ENCODE data around the gene SPOUT1. TPM values are rescaled to one million over a fixed set of nuclear protein-coding genes. Genes with fewer than 3 reads are reported as not detected.

Gene SPOUT1
- total and polyA plus RNA-seq, 2 experiments from 2014 or later = 15.9 to 43.0 TPM

GRCh38 chr9:128823903-128824406 is 5.6 kb downstream of the SPOUT1 start:
- H3K9me3 ChIP-seq (ENCODE audit: low read depth) = no peaks in the 10 kb centered on the region
- no peak overlapping the region for H2AFZ ChIP-seq
- no peaks in the 10 kb centered on the region for H3K9me2 ChIP-seq (ENCODE audit: insufficient read depth)
- no peaks in the 10 kb centered on the region for H3K27me3 ChIP-seq (replicated peaks; ENCODE audit: insufficient read depth)
- H3K79me2 ChIP-seq (ENCODE audit: insufficient read depth) = peaks cover 14% of the 10 kb centered on the region
- no peaks in the 10 kb centered on the region for H4K20me1 ChIP-seq (ENCODE audit: insufficient read depth)
- H3K4me2 ChIP-seq (ENCODE audit: unreplicated experiment) = no peak overlapping the region
- H3K27ac ChIP-seq = no peak overlapping the region
- H3K36me3 ChIP-seq (ENCODE audit: low read depth) = no peaks in the 10 kb centered on the region
- H3K4me3 ChIP-seq = no peak overlapping the region
- no peak for TF ChIP-seq EZH2phosphoT487 (IDR thresholded peaks at IDR 0.05; ENCODE audit: insufficient read depth, low read depth)
- peaks cover 8% of the 10 kb centered on the region for H3K4me1 ChIP-seq (ENCODE audit: insufficient read depth)
- WGBS, 2 experiments (ENCODE audit: low coverage in 1 of 2, low lambda C conversion rate in 2 of 2, missing lambda C conversion rate in 2 of 2) = 93 to 94% methylated on average over 10 to 12 of the region's 12 CpGs
- no peak for DNase-seq
- in situ Hi-C loops (cut with MboI) = no loop called here
- H3F3A ChIP-seq (ENCODE audit: insufficient read depth) = no peaks in the 10 kb centered on the region
- no peak overlapping the region for H3K9ac ChIP-seq

DNA sequence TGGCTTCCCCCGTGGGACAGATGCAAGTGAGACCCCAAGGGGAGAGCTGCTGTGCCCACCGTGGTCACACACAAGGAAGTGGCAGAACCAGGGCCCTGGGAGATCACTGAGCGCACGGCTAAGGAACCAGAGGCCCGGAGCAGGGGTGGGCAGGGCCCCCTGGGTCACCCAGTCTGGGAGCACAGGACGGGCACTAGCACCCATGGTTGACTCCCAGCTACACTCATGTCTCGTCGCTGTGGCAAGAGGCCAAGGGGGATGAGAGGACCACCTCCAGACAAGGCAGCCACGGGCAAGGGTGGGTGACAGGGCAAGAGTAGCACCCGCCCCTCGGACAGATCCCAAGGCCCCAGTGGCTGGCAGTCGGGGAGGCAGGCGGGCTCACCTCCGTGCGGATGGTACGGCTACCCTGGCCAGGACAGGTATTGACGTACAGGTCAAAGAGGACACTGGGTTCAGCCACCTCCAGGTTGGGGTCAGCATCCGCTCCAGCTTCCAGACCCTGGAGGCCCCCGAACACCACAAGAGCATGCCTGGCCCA is 6.2 kb downstream of the SPOUT1 start:
- in situ Hi-C loops (cut with MboI) = no loop called here
- TF ChIP-seq EZH2 (IDR thresholded peaks at IDR 0.05; ENCODE audit: insufficient read depth, poor library complexity, severe bottlenecking) = no peak
- TF ChIP-seq EZH2phosphoT487 (IDR thresholded peaks at IDR 0.05; ENCODE audit: insufficient read depth, low read depth) = no peak
- Histone ChIP-seq H2AFZ (no peak overlapping the region), H3K9me2 (ENCODE audit: insufficient read depth) (no peaks in the 10 kb centered on the region), H4K20me1 (ENCODE audit: insufficient read depth) (no peaks in the 10 kb centered on the region), H3K4me2 (ENCODE audit: unreplicated experiment) (no peak overlapping the region), H3K36me3 (ENCODE audit: low read depth) (no peaks in the 10 kb centered on the region), H3K9me3 (ENCODE audit: low read depth) (no peaks in the 10 kb centered on the region), H3K27me3 (replicated peaks; ENCODE audit: insufficient read depth) (no peaks in the 10 kb centered on the region), H3K9ac (no peak overlapping the region), H3K4me1 (ENCODE audit: insufficient read depth) (peaks cover 4% of the 10 kb centered on the region), H3K4me3 (no peak overlapping the region), H3F3A (ENCODE audit: insufficient read depth) (no peaks in the 10 kb centered on the region), H3K27ac (no peak overlapping the region), H3K79me2 (ENCODE audit: insufficient read depth) (peaks cover 9% of the 10 kb centered on the region)
- no peak for DNase-seq
- WGBS, 2 experiments (ENCODE audit: low coverage in 1 of 2, low lambda C conversion rate in 2 of 2, missing lambda C conversion rate in 2 of 2) = 87 to 89% methylated on average over 18 to 19 of the region's 19 CpGs

DNA sequence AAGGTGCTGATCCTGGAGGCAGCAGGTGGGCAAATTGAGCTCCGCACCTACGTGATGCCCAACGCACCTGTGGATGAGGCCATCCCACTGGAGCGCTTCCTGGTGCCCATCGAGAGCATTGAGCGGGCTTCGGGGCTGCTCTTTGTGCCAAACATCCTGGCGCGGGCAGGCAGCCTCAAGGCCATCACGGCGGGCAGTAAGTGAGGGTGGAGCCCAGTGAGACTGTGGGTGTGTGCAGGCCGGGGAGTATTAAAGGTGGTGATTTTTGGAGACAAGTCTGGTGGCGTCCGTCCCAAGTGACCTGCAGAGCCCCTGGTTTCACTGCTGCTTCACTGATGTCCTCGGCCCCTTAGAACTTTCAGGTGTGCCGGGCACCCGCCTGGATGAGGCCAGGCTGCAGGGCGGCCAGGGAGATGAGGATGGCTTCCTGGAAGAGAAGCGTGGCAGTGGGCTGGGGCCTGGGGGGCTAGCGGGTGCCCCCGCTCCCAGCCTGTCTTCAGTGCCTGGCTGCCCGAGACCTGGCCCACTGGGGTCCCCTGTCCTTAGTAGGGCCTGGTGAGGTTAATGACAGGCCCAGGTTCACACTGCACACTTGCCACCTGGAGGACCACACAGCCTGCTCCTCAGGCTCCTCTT is 7.1 kb downstream of the SPOUT1 start:
- Histone ChIP-seq H3K4me2 (ENCODE audit: unreplicated experiment) (no peak overlapping the region), H3K36me3 (ENCODE audit: low read depth) (no peaks in the 10 kb centered on the region)
- DNase-seq = no peak

DNA sequence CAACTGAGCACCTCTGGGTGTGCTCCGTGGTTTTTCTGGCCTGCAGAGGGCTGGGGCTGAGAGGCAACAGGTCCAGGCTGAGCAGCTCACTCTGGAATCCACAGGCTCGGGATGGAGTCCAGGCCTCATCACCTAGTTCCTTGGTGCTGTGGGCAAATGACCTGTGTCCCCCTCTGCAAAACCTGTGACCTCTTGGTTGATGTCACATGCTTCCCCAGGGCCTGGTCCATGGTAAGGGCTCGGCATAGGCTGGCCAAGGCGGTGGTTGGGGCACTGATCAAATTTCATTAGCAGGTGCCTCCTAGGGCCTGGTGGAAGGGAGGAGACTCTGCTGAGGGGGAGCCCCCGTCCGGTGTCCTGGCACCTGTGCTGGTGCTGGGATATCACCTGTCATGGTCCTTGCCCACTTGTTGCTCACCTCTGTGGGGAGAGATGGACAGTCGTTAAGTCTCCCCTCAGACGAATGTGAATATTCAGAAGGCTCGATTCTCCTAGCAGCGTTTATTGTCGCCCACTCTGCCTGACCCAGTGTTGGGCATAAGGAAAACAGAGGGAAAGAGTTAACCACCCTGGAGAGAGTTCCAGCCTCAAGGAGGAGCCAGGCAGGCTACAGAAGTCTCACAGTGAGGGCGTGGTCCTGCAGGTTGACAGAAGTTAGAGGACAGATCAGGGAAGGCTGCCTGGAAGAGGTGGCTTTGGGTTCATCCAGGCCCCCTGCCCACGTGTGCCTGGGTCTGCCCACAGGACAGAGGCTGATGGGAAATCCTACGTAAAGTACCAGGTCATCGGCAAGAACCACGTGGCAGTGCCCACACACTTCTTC is 7.8 kb downstream of the SPOUT1 start:
- WGBS, 2 experiments (ENCODE audit: low coverage in 1 of 2, low lambda C conversion rate in 2 of 2, missing lambda C conversion rate in 2 of 2) = 90 to 94% methylated on average over 16 of the region's 16 CpGs
- Histone ChIP-seq H3F3A (ENCODE audit: insufficient read depth) (no peaks in the 10 kb centered on the region), H3K4me1 (ENCODE audit: insufficient read depth) (peaks cover 3% of the 10 kb centered on the region; the same call in 1 of the 2 replicates), H3K9me3 (ENCODE audit: low read depth) (no peaks in the 10 kb centered on the region), H2AFZ (no peak overlapping the region), H3K4me2 (ENCODE audit: unreplicated experiment) (no peak overlapping the region), H3K9me2 (ENCODE audit: insufficient read depth) (no peaks in the 10 kb centered on the region), H3K9ac (no peak overlapping the region), H3K27me3 (replicated peaks; ENCODE audit: insufficient read depth) (no peaks in the 10 kb centered on the region), H3K79me2 (ENCODE audit: insufficient read depth) (no peaks in the 10 kb centered on the region), H3K27ac (no peak overlapping the region), H4K20me1 (ENCODE audit: insufficient read depth) (no peaks in the 10 kb centered on the region), H3K4me3 (no peak overlapping the region), H3K36me3 (ENCODE audit: low read depth) (no peaks in the 10 kb centered on the region)
- in situ Hi-C loops (cut with MboI) = no loop called here
- no peak for DNase-seq
- TF ChIP-seq EZH2phosphoT487 (IDR thresholded peaks at IDR 0.05; ENCODE audit: insufficient read depth, low read depth) (no peak), EZH2 (IDR thresholded peaks at IDR 0.05; ENCODE audit: insufficient read depth, poor library complexity, severe bottlenecking) (no peak)

More for the DNA sequence above, 7.1 kb downstream of the SPOUT1 start:
- 96 to 98% methylated on average over 21 to 22 of the region's 22 CpGs for WGBS, 2 experiments (ENCODE audit: low coverage in 1 of 2, low lambda C conversion rate in 2 of 2, missing lambda C conversion rate in 2 of 2)
- H3K9me2 ChIP-seq (ENCODE audit: insufficient read depth) = no peaks in the 10 kb centered on the region
- no peak overlapping the region for H3K9ac ChIP-seq
- no peak for TF ChIP-seq EZH2phosphoT487 (IDR thresholded peaks at IDR 0.05; ENCODE audit: insufficient read depth, low read depth)
- no peak for TF ChIP-seq EZH2 (IDR thresholded peaks at IDR 0.05; ENCODE audit: insufficient read depth, poor library complexity, severe bottlenecking)
- H3K4me3 ChIP-seq = no peak overlapping the region
- H3F3A ChIP-seq (ENCODE audit: insufficient read depth) = no peaks in the 10 kb centered on the region
- H3K79me2 ChIP-seq (ENCODE audit: insufficient read depth) = no peaks in the 10 kb centered on the region; the same call in 1 of the 2 replicates
- H3K4me1 ChIP-seq (ENCODE audit: insufficient read depth) = peaks cover 3% of the 10 kb centered on the region; the same call in 1 of the 2 replicates
- no peaks in the 10 kb centered on the region for H3K27me3 ChIP-seq (replicated peaks; ENCODE audit: insufficient read depth)
- H3K9me3 ChIP-seq (ENCODE audit: low read depth) = no peaks in the 10 kb centered on the region
- in situ Hi-C loops (cut with MboI) = no loop called here
- no peak overlapping the region for H2AFZ ChIP-seq
- no peaks in the 10 kb centered on the region for H4K20me1 ChIP-seq (ENCODE audit: insufficient read depth)
- no peak overlapping the region for H3K27ac ChIP-seq

Data from GM23248 (cell line).